T-helper 17 cell (primary cell): ENCODE results near the gene DYRK1A. TPM values are rescaled to one million over a fixed set of nuclear protein-coding genes. Genes with fewer than 3 reads are reported as not detected.
A peak's percentile ranks its signal among the peaks of the same experiment; 100 is the strongest.

Source experiments
- ATAC-seq: fragments of 150-1000 bp; cut with Tn5 transposase; 2 replicates; pipeline ENCODE4 v1.10.0; 2021; ENCODE audit warnings: mild to moderate bottlenecking, moderate library complexity
- DNase-seq, 3 donors: peaks; one replicate each; pipeline versions ENCODE4 v3.0.0 to v3.0.0-alpha.2; 2020 to 2021
- H3K9me3 ChIP-seq: one replicate; pipeline ENCODE4 v1.7.0; 2013; ENCODE audit warnings: low read length, mild to moderate bottlenecking; ENCODE audit not compliant: control insufficient read depth, poor library complexity, severe bottlenecking
- H3K27ac Mint-ChIP-seq: one replicate; pipeline ENCODE4 v1.8.0; 2022; ENCODE audit warnings: mild to moderate bottlenecking, moderate library complexity, mixed read lengths
- H3K27me3 Mint-ChIP-seq: one replicate; pipeline ENCODE4 v1.8.0; 2022; ENCODE audit warnings: mixed read lengths
- H3K36me3 Mint-ChIP-seq: one replicate; pipeline ENCODE4 v1.8.0; 2022; ENCODE audit warnings: low read depth, mixed read lengths
- H3K4me1 Mint-ChIP-seq: one replicate; pipeline ENCODE4 v1.8.0; 2022; ENCODE audit warnings: mild to moderate bottlenecking, mixed read lengths
- H3K4me3 Mint-ChIP-seq: one replicate; pipeline ENCODE4 v1.8.0; 2022; ENCODE audit warnings: mild to moderate bottlenecking, moderate library complexity, mixed read lengths
- total RNA-seq, 4 donors: library from RNA in 2 of 4; stranded (reverse) in 2 of 4; gene quantifications; one replicate each; pipeline ENCODE4 v1.2.3 and lab custom pipeline; 2022 to 2026

DYRK1A gene
- total RNA-seq, 2 donors from 2014 or later, result 123 to 149 TPM

GRCh38 chr21:37369307-37369854, 2.8 kb downstream of the DYRK1A start:
- Mint-ChIP-seq H3K36me3 (peaks cover 6% of the 10 kb centered on the region), H3K4me3 (peak overlapping the region; percentile 91), H3K27me3 (no peaks in the 10 kb centered on the region), H3K27ac (peak overlapping the region; percentile 85), H3K4me1 (peaks cover 56% of the 10 kb centered on the region)
- ATAC-seq, result no peak
- H3K9me3 ChIP-seq, result no peaks in the 10 kb centered on the region
- no peak for DNase-seq

- DNase-seq (no peak), ATAC-seq (no peak)
- H3K4me3 Mint-ChIP-seq, result peak overlapping the region; percentile 91
- peaks cover 6% of the 10 kb centered on the region for H3K36me3 Mint-ChIP-seq
- H3K9me3 ChIP-seq, result no peaks in the 10 kb centered on the region
- no peaks in the 10 kb centered on the region for H3K27me3 Mint-ChIP-seq
- H3K4me1 Mint-ChIP-seq, result peaks cover 61% of the 10 kb centered on the region
- H3K27ac Mint-ChIP-seq, result peak overlapping the region; percentile 85
Observed at GRCh38 chr21:37370152-37371040, 3.8 kb downstream of the DYRK1A start.

GRCh38 chr21:37371041-37371397, 4.4 kb downstream of the DYRK1A start:
- ATAC-seq (no peak), DNase-seq (no peak)
- Mint-ChIP-seq H3K4me1 (peaks cover 64% of the 10 kb centered on the region), H3K36me3 (peaks cover 6% of the 10 kb centered on the region), H3K4me3 (peak overlapping the region; percentile 91), H3K27ac (peak overlapping the region; percentile 85), H3K27me3 (no peaks in the 10 kb centered on the region)
- no peaks in the 10 kb centered on the region for H3K9me3 ChIP-seq

- H3K27ac Mint-ChIP-seq, result peak overlapping the region; percentile 85
- H3K4me1 Mint-ChIP-seq, result peaks cover 68% of the 10 kb centered on the region
- ATAC-seq, result no peak
- H3K36me3 Mint-ChIP-seq, result no peaks in the 10 kb centered on the region
- H3K9me3 ChIP-seq, result no peaks in the 10 kb centered on the region
- no peaks in the 10 kb centered on the region for H3K27me3 Mint-ChIP-seq
- DNase-seq, result no peak
- H3K4me3 Mint-ChIP-seq, result peak overlapping the region; percentile 33
Observed at GRCh38 chr21:37372127-37372731, 5.7 kb downstream of the DYRK1A start.

- no peaks in the 10 kb centered on the region for H3K36me3 Mint-ChIP-seq
- DNase-seq, result no peak
- no peaks in the 10 kb centered on the region for H3K27me3 Mint-ChIP-seq
- no peak for ATAC-seq
- H3K27ac Mint-ChIP-seq, result no peak overlapping the region
- H3K4me3 Mint-ChIP-seq, result peak overlapping the region; percentile 63
- no peaks in the 10 kb centered on the region for H3K9me3 ChIP-seq
- H3K4me1 Mint-ChIP-seq, result peaks cover 74% of the 10 kb centered on the region
Observed at GRCh38 chr21:37372951-37373350, 6.4 kb downstream of the DYRK1A start.

- Mint-ChIP-seq H3K4me3 (peak overlapping the region; percentile 63), H3K27ac (peak overlapping the region; percentile 61), H3K4me1 (peaks cover 75% of the 10 kb centered on the region), H3K27me3 (no peaks in the 10 kb centered on the region), H3K36me3 (no peaks in the 10 kb centered on the region)
- DNase-seq, result no peak
- H3K9me3 ChIP-seq, result no peaks in the 10 kb centered on the region
- no peak for ATAC-seq
Observed at GRCh38 chr21:37373539-37373938, 7.0 kb downstream of the DYRK1A start.

GRCh38 chr21:37374027-37374426, 7.5 kb downstream of the DYRK1A start:
- ATAC-seq, result no peak
- Mint-ChIP-seq H3K4me1 (peaks cover 78% of the 10 kb centered on the region), H3K27me3 (no peaks in the 10 kb centered on the region), H3K4me3 (peak overlapping the region; percentile 43), H3K36me3 (no peaks in the 10 kb centered on the region), H3K27ac (peak overlapping the region; percentile 61)
- H3K9me3 ChIP-seq, result no peaks in the 10 kb centered on the region
- DNase-seq, result no peak

GRCh38 chr21:37375866-37376574, 9.4 kb downstream of the DYRK1A start:
- peaks cover 75% of the 10 kb centered on the region for H3K4me1 Mint-ChIP-seq
- no peak for DNase-seq
- no peak overlapping the region for H3K27ac Mint-ChIP-seq
- peak overlapping the region; percentile 26 for H3K4me3 Mint-ChIP-seq
- no peaks in the 10 kb centered on the region for H3K36me3 Mint-ChIP-seq
- H3K9me3 ChIP-seq, result no peaks in the 10 kb centered on the region
- ATAC-seq, result no peak
- no peaks in the 10 kb centered on the region for H3K27me3 Mint-ChIP-seq

GRCh38 chr21:37378700-37379139, 12.1 kb downstream of the DYRK1A start:
- Mint-ChIP-seq H3K27ac (peak overlapping the region; percentile 59), H3K4me1 (peaks cover 67% of the 10 kb centered on the region), H3K27me3 (no peaks in the 10 kb centered on the region), H3K4me3 (peak overlapping the region; percentile 47), H3K36me3 (no peaks in the 10 kb centered on the region)
- DNase-seq (no peak), ATAC-seq (peak; percentile 17)
- no peaks in the 10 kb centered on the region for H3K9me3 ChIP-seq

GRCh38 chr21:37380349-37381323, 14.1 kb downstream of the DYRK1A start:
- H3K9me3 ChIP-seq, result no peaks in the 10 kb centered on the region
- no peaks in the 10 kb centered on the region for H3K36me3 Mint-ChIP-seq
- peaks cover 66% of the 10 kb centered on the region for H3K4me1 Mint-ChIP-seq
- ATAC-seq, result no peak
- no peaks in the 10 kb centered on the region for H3K27me3 Mint-ChIP-seq
- H3K27ac Mint-ChIP-seq, result peak overlapping the region; percentile 83
- DNase-seq, result no peak
- peak overlapping the region; percentile 19 for H3K4me3 Mint-ChIP-seq

GRCh38 chr21:37381883-37382585, 15.5 kb downstream of the DYRK1A start:
- H3K36me3 Mint-ChIP-seq, result no peaks in the 10 kb centered on the region
- no peak overlapping the region for H3K4me3 Mint-ChIP-seq
- H3K27me3 Mint-ChIP-seq, result no peaks in the 10 kb centered on the region
- H3K27ac Mint-ChIP-seq, result no peak overlapping the region
- peaks cover 66% of the 10 kb centered on the region for H3K4me1 Mint-ChIP-seq
- DNase-seq (no peak), ATAC-seq (no peak)
- no peaks in the 10 kb centered on the region for H3K9me3 ChIP-seq

- no peak overlapping the region for H3K27ac Mint-ChIP-seq
- no peaks in the 10 kb centered on the region for H3K27me3 Mint-ChIP-seq
- DNase-seq (no peak), ATAC-seq (no peak)
- no peaks in the 10 kb centered on the region for H3K36me3 Mint-ChIP-seq
- H3K9me3 ChIP-seq, result no peaks in the 10 kb centered on the region
- peaks cover 69% of the 10 kb centered on the region for H3K4me1 Mint-ChIP-seq
- peak overlapping the region; percentile 3 for H3K4me3 Mint-ChIP-seq
Observed at GRCh38 chr21:37383086-37383485, 16.5 kb downstream of the DYRK1A start.
